Aorta (tissue), 5 donors: ENCODE measurements around the gene IFIT1B. TPM values are rescaled to one million over a fixed set of nuclear protein-coding genes. Genes with fewer than 3 reads are reported as not detected.

Source experiments
- ATAC-seq: fragments of 200-7000 bp; cut with Tn5 transposase; one replicate; pipeline ENCODE4 v1.9.1; 2022; ENCODE audit warnings: moderate library complexity; ENCODE audit not compliant: low FRiP score
- DNase-seq, 2 donors: peaks; one replicate each; pipeline ENCODE4 v3.0.0-alpha.2; 2020
- H3K27ac ChIP-seq, 2 donors: one replicate each; pipeline ENCODE4 v1.5.1; 2013; ENCODE audit warnings: low read length in 2 of 2, mild to moderate bottlenecking in 2 of 2, moderate library complexity in 2 of 2, control low read depth in 1 of 2, inconsistent platforms in 1 of 2, low read depth in 1 of 2
- H3K27me3 ChIP-seq, 2 donors: one replicate each; pipeline ENCODE4 v1.6.1; 2013; ENCODE audit warnings: control low read depth in 1 of 2, low read length in 1 of 2, mild to moderate bottlenecking in 1 of 2, moderate library complexity in 1 of 2; ENCODE audit not compliant: insufficient read depth in 2 of 2, control insufficient read depth in 1 of 2
- H3K36me3 ChIP-seq, 2 donors: one replicate each; pipeline ENCODE4 v1.6.1; 2013; ENCODE audit warnings: control low read depth in 1 of 2, low read length in 1 of 2, mild to moderate bottlenecking in 1 of 2; ENCODE audit not compliant: insufficient read depth in 2 of 2, control insufficient read depth in 1 of 2
- H3K4me1 ChIP-seq, 2 donors: one replicate each; pipeline ENCODE4 v1.6.1; 2013; ENCODE audit warnings: low read length in 2 of 2, control low read depth in 1 of 2, mild to moderate bottlenecking in 1 of 2, moderate library complexity in 1 of 2; ENCODE audit not compliant: insufficient read depth in 2 of 2, control insufficient read depth in 1 of 2
- H3K4me3 ChIP-seq, 2 donors: one replicate each; pipeline ENCODE4 v1.5.1; 2013; ENCODE audit warnings: low read length in 2 of 2, control low read depth in 1 of 2, mild to moderate bottlenecking in 1 of 2
- H3K9me3 ChIP-seq: one replicate; pipeline ENCODE4 v1.6.1; 2013; ENCODE audit warnings: mild to moderate bottlenecking, low read length; ENCODE audit not compliant: control insufficient read depth
- WGBS, 2 donors: extraction: QIAGEN DNeasy Blood & Tissue Kit; methylation state at CpG; one replicate each; pipeline ENCODE4 v1.1.7; 2013; 5-methylcytosine and 5-hydroxymethylcytosine counted together
- intact Hi-C, 2 donors: fragments of 100-400 bp; cut with DNase I; formaldehyde crosslinking; loops; one replicate each; pipeline versions ENCODE4 v1.14.2 to v1.15.0; 2022
- polyA plus RNA-seq, 2 donors: library from polyadenylated mRNA; stranded (reverse); fragments of 200-250 nt; gene quantifications; one replicate each; pipeline ENCODE4 v1.2.3, GENCODE V29; 2013
- total RNA-seq, 2 donors: library from RNA; stranded (reverse); fragmentation: NEBNext Ultra II Directional; extraction: Animal tissue kit (Norgen Biotek cat#: 25700); gene quantifications; one replicate each; pipeline ENCODE4 v1.2.1, GENCODE V29; 2021
- donor health status: healthy with polysubstance abuse.
- donor health status: Bipolar disorder and iron deficiency.
- donor health status: DM: no; HTN: no; CAD: no.
- donor health status: DM: no; HTN: no; CAD: no.
- donor health status: DM: yes; HTN: yes; CAD: no.

IFIT1B gene
- total and polyA plus RNA-seq, 4 donors = 0.16 to 0.87 TPM; not detected in 2

DNA sequence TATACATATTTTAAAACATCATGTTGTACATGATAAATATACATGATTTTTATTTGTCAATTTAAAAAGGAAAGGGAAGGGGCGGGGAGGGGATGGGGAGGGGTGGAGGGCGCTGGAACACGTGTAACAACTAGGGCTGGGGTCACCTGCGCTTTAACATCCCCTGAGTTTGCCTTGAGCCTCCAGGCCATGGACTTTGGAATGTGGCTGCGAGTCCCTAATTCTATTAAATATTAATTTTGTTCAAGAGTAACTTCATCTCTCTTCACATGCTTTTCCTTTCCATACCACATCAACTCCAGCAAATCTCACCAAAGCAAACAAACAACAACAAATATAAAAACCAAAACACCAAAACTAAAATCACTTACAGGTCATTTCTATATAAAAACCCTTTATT is 47.1 kb downstream of the IFIT1B start:
- ATAC-seq = no peak
- no peak for DNase-seq
- no peaks in the 10 kb centered on the region for H3K9me3 ChIP-seq
- H3K36me3 ChIP-seq = peaks cover 2 to 6% of the 10 kb centered on the region in 2 donors
- H3K27me3 ChIP-seq = no peaks in the 10 kb centered on the region
- intact Hi-C loops = no loop called here
- WGBS, 2 donors = 86 to 91% methylated on average over 5 of the region's 5 CpGs
- H3K27ac ChIP-seq = no peak overlapping the region
- H3K4me3 ChIP-seq = no peak overlapping the region
- no peaks in the 10 kb centered on the region for H3K4me1 ChIP-seq

DNA sequence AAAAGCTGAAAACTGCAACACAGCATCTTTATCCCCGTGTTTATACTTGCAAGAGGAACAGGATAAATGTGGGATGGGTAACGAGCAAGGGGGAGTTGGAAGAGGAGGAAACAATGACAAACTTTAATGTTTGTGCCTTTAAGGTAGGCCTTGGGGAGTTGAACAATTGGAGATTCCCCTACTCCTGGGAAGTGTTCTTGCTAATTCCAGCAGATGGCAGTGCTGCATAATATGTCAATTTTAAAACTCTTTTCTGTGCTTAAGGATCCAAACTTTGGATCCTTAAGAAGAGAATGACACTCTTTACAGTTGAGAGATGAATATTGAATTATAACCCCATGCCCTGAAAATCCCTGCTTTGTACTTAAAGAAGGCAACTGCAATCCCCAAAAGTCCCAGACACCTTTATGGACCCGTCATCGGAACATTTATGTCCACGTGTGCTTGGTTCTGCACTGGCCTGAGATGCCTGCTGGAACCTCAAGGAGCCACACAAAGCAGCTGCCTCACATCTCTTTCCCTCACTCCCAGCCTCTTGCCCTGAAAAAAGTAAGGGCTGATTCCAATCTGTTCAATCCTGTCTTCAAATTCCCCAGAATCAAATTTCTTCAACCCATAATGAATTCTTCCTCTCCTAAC is 48.5 kb downstream of the IFIT1B start:
- Histone ChIP-seq H3K27me3 (no peaks in the 10 kb centered on the region), H3K4me3 (no peak overlapping the region), H3K9me3 (no peaks in the 10 kb centered on the region), H3K4me1 (no peaks in the 10 kb centered on the region), H3K27ac (no peak overlapping the region), H3K36me3 (peaks cover 1 to 2% of the 10 kb centered on the region in 2 donors)
- no peak for DNase-seq
- intact Hi-C loops = loop anchor here (1.0 to 2.0 kb wide), 2 partner anchors 137 to 138 kb away; no protein-coding TSS in a partner anchor
- WGBS, 2 donors = 50 to 52% methylated on average over 5 of the region's 5 CpGs
- peak; percentile 81 for ATAC-seq

DNA sequence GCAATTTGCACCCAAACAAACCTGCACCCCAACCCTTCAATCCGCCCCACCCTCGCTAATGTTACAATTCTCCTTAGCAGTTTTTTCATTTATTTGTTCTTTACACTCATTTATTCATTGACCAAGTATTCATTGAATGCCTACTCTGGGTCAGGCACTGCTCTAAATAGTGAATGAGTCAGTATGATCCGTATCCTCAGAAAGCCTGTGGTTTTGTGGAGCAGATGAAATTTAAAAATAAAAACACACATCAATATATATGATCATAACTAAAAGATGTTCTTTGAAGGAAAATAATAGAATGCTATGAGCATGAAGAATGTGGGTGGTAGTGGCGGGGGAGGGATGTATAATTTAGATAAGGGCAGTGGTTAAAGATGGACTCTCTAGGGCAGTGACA is 49.8 kb downstream of the IFIT1B start:
- no peak for DNase-seq
- Histone ChIP-seq H3K27ac (no peak overlapping the region), H3K4me1 (no peaks in the 10 kb centered on the region), H3K27me3 (no peaks in the 10 kb centered on the region), H3K36me3 (no peaks in the 10 kb centered on the region), H3K9me3 (no peaks in the 10 kb centered on the region), H3K4me3 (no peak overlapping the region)
- WGBS, 2 donors = 75 to 89% methylated on average over 4 of the region's 4 CpGs
- ATAC-seq = no peak
- intact Hi-C loops = loop anchor here in 1 of 2 donors (2.0 kb wide), 1 partner anchor 137 kb away; no protein-coding TSS in a partner anchor

DNA sequence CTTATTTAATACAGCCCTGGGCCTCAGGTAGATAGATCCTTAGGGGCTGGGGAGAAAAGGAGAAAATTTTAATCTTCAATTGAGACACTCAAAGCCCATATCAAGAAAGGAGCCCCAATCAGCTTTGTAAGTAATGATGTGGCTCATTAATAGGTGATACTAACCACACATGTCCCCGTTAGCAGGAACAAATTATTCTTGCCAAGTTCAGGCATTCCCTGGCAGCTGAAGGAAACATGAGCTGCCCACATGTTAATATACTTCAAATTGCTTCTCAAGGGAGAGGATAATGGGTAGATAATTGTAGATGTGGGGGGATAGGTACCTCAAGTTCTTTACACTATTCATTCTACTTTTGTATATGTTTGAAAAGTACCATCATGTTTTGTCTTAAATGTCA is 51.0 kb downstream of the IFIT1B start:
- no peak for ATAC-seq

DNA sequence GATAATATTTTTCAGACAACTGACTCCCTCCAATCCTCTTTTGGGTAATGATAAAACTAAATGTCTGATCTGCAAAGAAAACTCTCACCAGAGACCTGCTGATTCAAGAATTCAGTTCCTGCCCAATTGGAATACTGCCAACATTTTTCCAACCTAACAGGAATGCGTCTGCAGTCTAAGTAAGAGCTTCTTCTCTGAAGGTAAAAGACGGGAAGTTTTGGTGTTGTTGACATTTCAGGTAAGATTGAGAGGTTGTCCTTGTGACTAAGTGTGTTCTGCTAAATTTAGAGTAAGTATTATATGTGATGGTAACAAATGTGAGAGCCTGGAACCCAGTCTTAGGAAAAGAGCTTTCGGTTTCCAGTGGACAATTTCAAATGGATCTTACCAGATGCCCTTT is 54.1 kb downstream of the IFIT1B start:
- H3K27me3 ChIP-seq = no peaks in the 10 kb centered on the region
- H3K4me3 ChIP-seq = no peak overlapping the region
- 37 to 39% methylated on average over 3 of the region's 3 CpGs for WGBS, 2 donors
- intact Hi-C loops = no loop called here
- H3K4me1 ChIP-seq = no peaks in the 10 kb centered on the region
- ATAC-seq (no peak), DNase-seq (no peak)
- H3K9me3 ChIP-seq = no peaks in the 10 kb centered on the region
- H3K27ac ChIP-seq = no peak overlapping the region
- no peaks in the 10 kb centered on the region for H3K36me3 ChIP-seq

More for the DNA sequence above, 51.0 kb downstream of the IFIT1B start:
- Histone ChIP-seq H3K27me3 (no peaks in the 10 kb centered on the region), H3K9me3 (no peaks in the 10 kb centered on the region), H3K36me3 (no peaks in the 10 kb centered on the region), H3K4me1 (no peaks in the 10 kb centered on the region), H3K27ac (no peak overlapping the region), H3K4me3 (no peak overlapping the region)
- no peak for DNase-seq
- 32 to 45% methylated on average over 1 of the region's 1 CpG for WGBS, 2 donors
- intact Hi-C loops = no loop called here

Other genes with a start within 250 kb of the IFIT1B start
- gene CH25H, start 170.7 kb upstream of the IFIT1B start, total RNA-seq = 1 to 10 TPM; 1.7 to 2.4 TPM
- 1 to 10 TPM in 1 of 2 donors, not detected in 1; 1.0 TPM for gene CH25H, start 170.7 kb upstream of the IFIT1B start, polyA plus RNA-seq
- gene LIPA, start 126.3 kb upstream of the IFIT1B start, total RNA-seq = 10 to 100 TPM; 55.5 to 83.3 TPM
- 10 to 100 TPM; 26.3 to 58.0 TPM for gene LIPA, start 126.3 kb upstream of the IFIT1B start, polyA plus RNA-seq
- 10 to 100 TPM in 1 of 2 donors, 1 to 10 TPM in 1; 4.6 to 11.9 TPM for gene IFIT2, start 76.0 kb upstream of the IFIT1B start, total RNA-seq
- gene IFIT2, start 76.0 kb upstream of the IFIT1B start, polyA plus RNA-seq = 10 to 100 TPM; 10.8 to 11.3 TPM
- 10 to 100 TPM; 14.2 to 19.0 TPM for gene IFIT3, start 50.1 kb upstream of the IFIT1B start, total RNA-seq
- gene IFIT3, start 50.1 kb upstream of the IFIT1B start, polyA plus RNA-seq = 10 to 100 TPM; 15.0 to 15.7 TPM
- 10 to 100 TPM; 13.2 to 17.9 TPM for gene IFIT1, start 14.6 kb downstream of the IFIT1B start, total RNA-seq
- 10 to 100 TPM; 13.6 to 17.7 TPM for gene IFIT1, start 14.6 kb downstream of the IFIT1B start, polyA plus RNA-seq
- 10 to 100 TPM; 18.5 to 19.0 TPM for gene IFIT5, start 36.5 kb downstream of the IFIT1B start, total RNA-seq
- gene IFIT5, start 36.5 kb downstream of the IFIT1B start, polyA plus RNA-seq = 10 to 100 TPM; 13.3 to 14.3 TPM
- gene SLC16A12, start 157.5 kb downstream of the IFIT1B start, total RNA-seq = under 1 TPM; 0.21 to 0.45 TPM
- 1 to 10 TPM in 1 of 2 donors, under 1 TPM in 1; 0.63 to 6.7 TPM for gene SLC16A12, start 157.5 kb downstream of the IFIT1B start, polyA plus RNA-seq